NCI-H526 (cell line): ENCODE data around the gene SOCS7.
A peak's percentile ranks its signal among the peaks of the same experiment; 100 is the strongest.
"Not testable (repeated sequence)": the region's sequence is repeated elsewhere in the genome, so short reads cannot be mapped to it uniquely, and the experiment has no call there.

Experiments used
- DNase-seq, 2 experiments: peaks; one replicate each; lab custom pipeline; 2025; lab: John Stamatoyannopoulos, UW

Gene SOCS7

GRCh38 chr17:38421171-38421841 is 69.7 kb downstream of the SOCS7 start:
- no peak for DNase-seq

- DNase-seq: no peak
Observed at GRCh38 chr17:38421871-38422827, 70.5 kb downstream of the SOCS7 start.

- no peak for DNase-seq
Observed at GRCh38 chr17:38424297-38424972, 72.8 kb downstream of the SOCS7 start.

- DNase-seq: no peak
Observed at GRCh38 chr17:38425031-38425430, 73.4 kb downstream of the SOCS7 start.

GRCh38 chr17:38425744-38426143 is 74.1 kb downstream of the SOCS7 start:
- no peak for DNase-seq

- DNase-seq: no peak
Observed at GRCh38 chr17:38426441-38426840, 74.8 kb downstream of the SOCS7 start.

- DNase-seq: no peak
Observed at GRCh38 chr17:38427160-38427949, 75.7 kb downstream of the SOCS7 start.

GRCh38 chr17:38428112-38428642 is 76.5 kb downstream of the SOCS7 start, which contains the start of gene ARHGAP23:
TSS of gene ARHGAP23 (plus strand) at chr17:38428464. CDS start at chr17:38428486, 22 bp downstream.
- peak in 1 of 2 experiments; percentile 72 for DNase-seq

GRCh38 chr17:38428643-38429371 is 77.2 kb downstream of the SOCS7 start:
- no peak for DNase-seq

GRCh38 chr17:38429476-38430100 is 77.9 kb downstream of the SOCS7 start:
- DNase-seq: no peak

GRCh38 chr17:38430316-38430715 is 78.7 kb downstream of the SOCS7 start:
- DNase-seq: no peak

- DNase-seq: no peak
Observed at GRCh38 chr17:38430822-38431221, 79.2 kb downstream of the SOCS7 start.

- DNase-seq: no peak
Observed at GRCh38 chr17:38431346-38432145, 79.9 kb downstream of the SOCS7 start.

- no peak for DNase-seq
Observed at GRCh38 chr17:38434178-38434665, 82.6 kb downstream of the SOCS7 start.

GRCh38 chr17:38435795-38436194 is 84.2 kb downstream of the SOCS7 start:
- DNase-seq: no peak

- DNase-seq: no peak
Observed at GRCh38 chr17:38436386-38436785, 84.7 kb downstream of the SOCS7 start.

- DNase-seq: not testable (repeated sequence)
Observed at GRCh38 chr17:38437313-38437712, 85.7 kb downstream of the SOCS7 start.

- DNase-seq: no peak
Observed at GRCh38 chr17:38439436-38439835, 87.8 kb downstream of the SOCS7 start.
